CD4-positive, alpha-beta T cell (primary cell): ENCODE results near the gene FANCG. TPM values are rescaled to one million over a fixed set of nuclear protein-coding genes. Genes with fewer than 3 reads are reported as not detected.

ENCODE experiments used
- ATAC-seq: fragments of 200-7000 bp; cut with Tn5 transposase; one replicate; pipeline ENCODE4 v1.10.0; 2022; ENCODE audit warnings: mild to moderate bottlenecking; ENCODE audit not compliant: poor library complexity
- CTCF ChIA-PET: fragments of 350-600 bp; sonication (Branson Sonifier 250); formaldehyde crosslinking; loops from one replicate; lab custom pipeline; 2021; ENCODE audit warnings: antibody characterized with exemption, inconsistent platforms; lab: Charles Lee
- POLR2A ChIA-PET: fragments of 350-600 bp; sonication (Branson Sonifier 250); formaldehyde crosslinking; loops from one replicate; lab custom pipeline; 2021; ENCODE audit warnings: antibody characterized with exemption, inconsistent platforms; lab: Charles Lee
- DNase-seq, 14 experiments: peaks; one replicate each; pipeline ENCODE4 v3.0.0-alpha.2; 2013 to 2020; ENCODE audit warnings: mixed read lengths in 2 of 14
- H3K27ac ChIP-seq, 2 donors: one replicate each; pipeline versions ENCODE4 v1.5.1 to v1.7.0; 2013; ENCODE audit warnings: low read length in 2 of 2, low read depth in 1 of 2, mild to moderate bottlenecking in 1 of 2
- H3K27me3 ChIP-seq, 2 experiments: 1 replicate in 1 of 2; 2 replicates in 1 of 2; pipeline versions ENCODE4 v1.6.1 to v1.7.0; 2013; ENCODE audit warnings: low read length in 2 of 2, control low read depth in 1 of 2, mild to moderate bottlenecking in 1 of 2, moderate library complexity in 1 of 2; ENCODE audit not compliant: insufficient read depth in 2 of 2, control insufficient read depth in 1 of 2
- H3K36me3 ChIP-seq: one replicate; pipeline ENCODE4 v1.6.1; 2013; ENCODE audit warnings: low read length, control low read depth; ENCODE audit not compliant: insufficient read depth
- H3K4me1 ChIP-seq: one replicate; pipeline ENCODE4 v1.6.1; 2013; ENCODE audit warnings: low read length, control low read depth; ENCODE audit not compliant: insufficient read depth
- H3K4me3 ChIP-seq: one replicate; pipeline ENCODE4 v1.5.1; 2013; ENCODE audit warnings: mild to moderate bottlenecking, low read length, moderate library complexity
- H3K9me3 ChIP-seq, 2 experiments: 1 replicate in 1 of 2; 2 replicates in 1 of 2; pipeline versions ENCODE4 v1.6.1 to v1.7.0; 2013; ENCODE audit warnings: low read length in 2 of 2, mild to moderate bottlenecking in 2 of 2, control low read depth in 1 of 2, moderate library complexity in 1 of 2; ENCODE audit not compliant: control insufficient read depth in 1 of 2, insufficient read depth in 1 of 2
- H3K27ac Mint-ChIP-seq: one replicate; pipeline ENCODE4 v1.8.0; 2020; ENCODE audit warnings: mixed read lengths
- H3K27me3 Mint-ChIP-seq: one replicate; pipeline ENCODE4 v1.8.0; 2021; ENCODE audit warnings: mixed read lengths
- H3K36me3 Mint-ChIP-seq: one replicate; pipeline ENCODE4 v1.8.0; 2021; ENCODE audit warnings: low read depth, mixed read lengths
- H3K4me1 Mint-ChIP-seq: one replicate; pipeline ENCODE4 v1.8.0; 2021; ENCODE audit warnings: low read depth, mixed read lengths
- H3K4me3 Mint-ChIP-seq: one replicate; pipeline ENCODE4 v1.8.0; 2020; ENCODE audit warnings: mild to moderate bottlenecking, mixed read lengths
- H3K9me3 Mint-ChIP-seq: one replicate; pipeline ENCODE4 v1.8.0; 2020; ENCODE audit warnings: mixed read lengths
- CTCF ChIP-seq: fragments of 200-600 bp; IDR thresholded peaks from one replicate; pipeline ENCODE4 v1.8.0; 2022; ENCODE audit warnings: antibody characterized with exemption, mild to moderate bottlenecking
- intact Hi-C, 2 experiments: fragments of 100-400 bp; cut with DNase I in 1 of 2; cut with micrococcal nuclease in 1 of 2; formaldehyde crosslinking; loops; one replicate each; pipeline versions ENCODE4 v1.15.1 to v1.9.0; 2023 to 2025; cut with DNase I, micrococcal nuclease
- total RNA-seq, 174 experiments: library from RNA in 2 of 174; stranded (reverse) in 2 of 174; gene quantifications; one replicate each; pipeline ENCODE4 v1.2.3 and lab custom pipeline; 2021 to 2026

The FANCG gene
- total RNA-seq, 2 experiments from 2014 or later = 21.7 to 24.6 TPM

- H3K27ac ChIP-seq = no peak overlapping the region
- H3K9me3 ChIP-seq = no peaks in the 10 kb centered on the region
- Mint-ChIP-seq H3K27ac (no peak overlapping the region), H3K9me3 (no peaks in the 10 kb centered on the region), H3K36me3 (peaks cover 94% of the 10 kb centered on the region), H3K4me1 (no peaks in the 10 kb centered on the region), H3K4me3 (no peak overlapping the region), H3K27me3 (no peaks in the 10 kb centered on the region)
- H3K4me1 ChIP-seq = no peaks in the 10 kb centered on the region
- ChIA-PET CTCF (no interaction called here), POLR2A (no interaction called here)
- DNase-seq (no peak), ATAC-seq (no peak)
- H3K27me3 ChIP-seq = no peaks in the 10 kb centered on the region
- intact Hi-C loops = no loop called here
- no peak overlapping the region for H3K4me3 ChIP-seq
- no peak for TF ChIP-seq CTCF
- H3K36me3 ChIP-seq = peaks cover 77% of the 10 kb centered on the region
Observed at GRCh38 chr9:35057271-35057620, 22.5 kb downstream of the FANCG start.

GRCh38 chr9:35056571-35057270, 23.0 kb downstream of the FANCG start:
- Histone ChIP-seq H3K27ac (no peak overlapping the region), H3K4me1 (no peaks in the 10 kb centered on the region), H3K27me3 (no peaks in the 10 kb centered on the region), H3K9me3 (no peaks in the 10 kb centered on the region), H3K36me3 (peaks cover 72% of the 10 kb centered on the region), H3K4me3 (no peak overlapping the region)
- ChIA-PET CTCF (interaction anchor here (0.6 kb wide), 1 partner anchor 1243 kb away, joined by 3 read pairs; no protein-coding TSS in a partner anchor), POLR2A (no interaction called here)
- DNase-seq (no peak), ATAC-seq (no peak)
- intact Hi-C loops = no loop called here
- Mint-ChIP-seq H3K9me3 (no peaks in the 10 kb centered on the region), H3K27ac (peak overlapping the region; percentile 42), H3K4me1 (no peaks in the 10 kb centered on the region), H3K36me3 (peaks cover 89% of the 10 kb centered on the region), H3K4me3 (no peak overlapping the region), H3K27me3 (no peaks in the 10 kb centered on the region)
- TF ChIP-seq CTCF = no peak

- H3K4me1 ChIP-seq = no peaks in the 10 kb centered on the region
- ChIA-PET CTCF (no interaction called here), POLR2A (interaction anchor here (1.0 kb wide), 1 partner anchor 17 kb away, joined by 3 read pairs; the partner anchor contains the start of gene VCP)
- no peak overlapping the region for H3K27ac ChIP-seq
- ATAC-seq (no peak), DNase-seq (no peak)
- Mint-ChIP-seq H3K9me3 (no peaks in the 10 kb centered on the region), H3K4me3 (no peak overlapping the region), H3K27ac (no peak overlapping the region), H3K36me3 (peaks cover 78% of the 10 kb centered on the region), H3K4me1 (peaks cover 5% of the 10 kb centered on the region), H3K27me3 (no peaks in the 10 kb centered on the region)
- no peak overlapping the region for H3K4me3 ChIP-seq
- no peaks in the 10 kb centered on the region for H3K9me3 ChIP-seq
- peaks cover 55% of the 10 kb centered on the region for H3K36me3 ChIP-seq
- intact Hi-C loops = no loop called here
- TF ChIP-seq CTCF = no peak
- no peaks in the 10 kb centered on the region for H3K27me3 ChIP-seq
Observed at GRCh38 chr9:35054871-35055644, 24.7 kb downstream of the FANCG start.
